GM10248 (cell line): ENCODE measurements around the gene CNIH3.

Source experiments
- CTCF ChIA-PET: fragments of 300-600 bp; sonication (Branson Sonifier 250); formaldehyde crosslinking; extraction: SDS; loops from one replicate; lab custom pipeline; 2021; ENCODE audit warnings: antibody characterized with exemption; lab: Yijun Ruan, JAX
- POLR2A ChIA-PET: fragments of 350-650 bp; sonication (Branson Sonifier 250); formaldehyde crosslinking; extraction: SDS; loops from one replicate; lab custom pipeline; 2020; ENCODE audit warnings: antibody characterized with exemption; lab: Yijun Ruan, JAX
- DNase-seq: peaks from one replicate; pipeline ENCODE4 v3.0.0; 2012; ENCODE audit errors: extremely low spot score
- TF ChIP-seq, protein P1 (sequence below): IDR thresholded peaks from 2 replicates; pipeline ENCODE4 v1.5.1; 2012; ENCODE audit warnings: mild to moderate bottlenecking, low read depth; ENCODE audit errors: extremely low read depth, missing control alignments, control extremely low read depth

Gene CNIH3

GRCh38 chr1:224786533-224787250 lies 170.6 kb downstream of the CNIH3 start:
- CTCF ChIA-PET = interaction anchor here (0.8 to 1.0 kb wide), 3 partner anchors 10 to 85 kb away, joined by 3 to 5 read pairs (median 3); no protein-coding TSS in a partner anchor
- TF ChIP-seq, protein P1, sequence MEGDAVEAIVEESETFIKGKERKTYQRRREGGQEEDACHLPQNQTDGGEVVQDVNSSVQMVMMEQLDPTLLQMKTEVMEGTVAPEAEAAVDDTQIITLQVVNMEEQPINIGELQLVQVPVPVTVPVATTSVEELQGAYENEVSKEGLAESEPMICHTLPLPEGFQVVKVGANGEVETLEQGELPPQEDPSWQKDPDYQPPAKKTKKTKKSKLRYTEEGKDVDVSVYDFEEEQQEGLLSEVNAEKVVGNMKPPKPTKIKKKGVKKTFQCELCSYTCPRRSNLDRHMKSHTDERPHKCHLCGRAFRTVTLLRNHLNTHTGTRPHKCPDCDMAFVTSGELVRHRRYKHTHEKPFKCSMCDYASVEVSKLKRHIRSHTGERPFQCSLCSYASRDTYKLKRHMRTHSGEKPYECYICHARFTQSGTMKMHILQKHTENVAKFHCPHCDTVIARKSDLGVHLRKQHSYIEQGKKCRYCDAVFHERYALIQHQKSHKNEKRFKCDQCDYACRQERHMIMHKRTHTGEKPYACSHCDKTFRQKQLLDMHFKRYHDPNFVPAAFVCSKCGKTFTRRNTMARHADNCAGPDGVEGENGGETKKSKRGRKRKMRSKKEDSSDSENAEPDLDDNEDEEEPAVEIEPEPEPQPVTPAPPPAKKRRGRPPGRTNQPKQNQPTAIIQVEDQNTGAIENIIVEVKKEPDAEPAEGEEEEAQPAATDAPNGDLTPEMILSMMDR = no peak
- POLR2A ChIA-PET = no interaction called here
- no peak for DNase-seq

DNA sequence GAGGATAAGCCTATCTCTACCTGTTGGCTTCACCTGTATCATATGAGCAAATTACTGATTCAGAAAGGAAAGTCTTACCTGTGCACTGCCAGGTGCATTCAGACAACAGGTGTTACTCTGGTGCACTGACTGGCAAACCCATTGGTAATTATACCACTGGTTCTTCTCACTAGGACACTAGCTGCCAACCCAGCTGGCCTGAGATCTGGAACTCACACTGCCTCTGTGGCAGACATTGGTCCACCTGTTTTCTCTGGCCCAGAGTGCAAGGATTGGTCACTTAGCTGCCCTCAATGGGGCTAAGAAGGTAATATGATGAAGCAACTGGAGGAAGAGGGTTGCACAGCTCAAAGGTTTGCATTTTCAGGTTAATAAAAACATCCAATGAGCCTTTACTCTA lies 173.2 kb downstream of the CNIH3 start:
- ChIA-PET CTCF (interaction anchor here (1.2 to 1.4 kb wide), 2 partner anchors 8 to 10 kb away, joined by 4 to 6 read pairs; no protein-coding TSS in a partner anchor), POLR2A (no interaction called here)
- no peak for DNase-seq
- TF ChIP-seq, protein P1 = no peak
